Liver (tissue), 9 donors: ENCODE measurements around the gene SLC44A1. TPM values are rescaled to one million over a fixed set of nuclear protein-coding genes. Genes with fewer than 3 reads are reported as not detected.

Experiments
- DNase-seq: peaks from one replicate; pipeline ENCODE4 v3.0.0-alpha.2; 2017; ENCODE audit warnings: low spot score
- H3K27ac ChIP-seq, 2 donors: one replicate each; pipeline ENCODE4 v1.7.0; 2013; ENCODE audit warnings: inconsistent platforms in 2 of 2, low read length in 2 of 2, control low read depth in 1 of 2, low read depth in 1 of 2, mild to moderate bottlenecking in 1 of 2
- H3K27me3 ChIP-seq, 4 donors: one replicate each; pipeline versions ENCODE4 v1.6.1 to v1.7.0; 2013; ENCODE audit warnings: low read length in 3 of 4, inconsistent platforms in 1 of 4, mild to moderate bottlenecking in 1 of 4, moderate library complexity in 1 of 4; ENCODE audit not compliant: control insufficient read depth in 4 of 4, insufficient read depth in 4 of 4
- H3K36me3 ChIP-seq, 4 donors: one replicate each; pipeline versions ENCODE4 v1.6.1 to v1.7.0; 2013; ENCODE audit warnings: low read length in 3 of 4, mild to moderate bottlenecking in 3 of 4, low read depth in 1 of 4, moderate library complexity in 1 of 4; ENCODE audit not compliant: control insufficient read depth in 4 of 4, insufficient read depth in 3 of 4
- H3K4me1 ChIP-seq, 4 donors: one replicate each; pipeline versions ENCODE4 v1.6.1 to v1.7.0; 2013; ENCODE audit warnings: low read length in 3 of 4, mild to moderate bottlenecking in 3 of 4, moderate library complexity in 1 of 4; ENCODE audit not compliant: control insufficient read depth in 4 of 4, insufficient read depth in 4 of 4
- H3K4me3 ChIP-seq, 3 donors: one replicate each; pipeline versions ENCODE4 v1.6.1 to v1.7.0; 2013; ENCODE audit warnings: low read length in 3 of 3, control low read depth in 1 of 3, low read depth in 1 of 3, mild to moderate bottlenecking in 1 of 3
- H3K9ac ChIP-seq, 2 donors: one replicate each; pipeline ENCODE4 v1.7.0; 2013; ENCODE audit warnings: low read length in 2 of 2, mild to moderate bottlenecking in 2 of 2, moderate library complexity in 2 of 2, control low read depth in 1 of 2, low read depth in 1 of 2
- H3K9me3 ChIP-seq, 4 donors: one replicate each; pipeline versions ENCODE4 v1.6.1 to v1.7.0; 2013; ENCODE audit warnings: low read length in 3 of 4; ENCODE audit not compliant: control insufficient read depth in 4 of 4
- CTCF ChIP-seq: fragments of 150-350 bp; IDR thresholded peaks from 2 replicates; pipeline ENCODE4 v1.5.1; 2017; ENCODE audit warnings: improper control_type of control experiment, low read depth, low read length; ENCODE audit not compliant: missing input control
- EGR1 ChIP-seq, 2 donors: IDR thresholded peaks; 2 replicates each; pipeline ENCODE4 v1.6.1; 2016 to 2018; ENCODE audit warnings: antibody characterized with exemption in 2 of 2, low read depth in 2 of 2
- GABPA ChIP-seq, 2 donors: IDR thresholded peaks in 1 of 2; conservative IDR thresholded peaks in 1 of 2; 2 replicates each; pipeline ENCODE4 v1.6.1; 2016; ENCODE audit warnings: antibody characterized with exemption in 2 of 2, mild to moderate bottlenecking in 1 of 2, moderate library complexity in 1 of 2
- HNF4A ChIP-seq, 2 donors: conservative IDR thresholded peaks; 2 replicates each; pipeline ENCODE4 v1.6.1; 2016; ENCODE audit warnings: antibody characterized with exemption in 2 of 2, mild to moderate bottlenecking in 2 of 2
- HNF4G ChIP-seq: IDR thresholded peaks from 2 replicates; pipeline ENCODE4 v1.6.1; 2016; ENCODE audit warnings: antibody characterized with exemption
- JUND ChIP-seq, 2 donors: IDR thresholded peaks; 2 replicates each; pipeline ENCODE4 v1.6.1; 2016; ENCODE audit warnings: antibody characterized with exemption in 2 of 2
- MAX ChIP-seq: IDR thresholded peaks from 2 replicates; pipeline ENCODE4 v1.6.1; 2016; ENCODE audit warnings: antibody characterized with exemption
- NR2F2 ChIP-seq: IDR thresholded peaks from 2 replicates; pipeline ENCODE4 v1.6.1; 2016; ENCODE audit warnings: antibody characterized with exemption
- RAD21 ChIP-seq, 2 donors: IDR thresholded peaks; 2 replicates each; pipeline ENCODE4 v1.6.1; 2016; ENCODE audit warnings: antibody characterized with exemption in 2 of 2, mild to moderate bottlenecking in 2 of 2
- REST ChIP-seq: IDR thresholded peaks from 2 replicates; pipeline ENCODE4 v1.6.1; 2016; ENCODE audit warnings: antibody characterized with exemption, mild to moderate bottlenecking
- RXRA ChIP-seq, 2 donors: IDR thresholded peaks; 2 replicates each; pipeline ENCODE4 v1.6.1; 2017 to 2018; ENCODE audit warnings: antibody characterized with exemption in 2 of 2, mild to moderate bottlenecking in 1 of 2
- SP1 ChIP-seq: IDR thresholded peaks from 2 replicates; pipeline ENCODE4 v1.6.1; 2018; ENCODE audit warnings: antibody characterized with exemption, mild to moderate bottlenecking
- TAF1 ChIP-seq: conservative IDR thresholded peaks from 2 replicates; pipeline ENCODE4 v1.6.1; 2016; ENCODE audit warnings: antibody characterized with exemption, mild to moderate bottlenecking
- YY1 ChIP-seq: IDR thresholded peaks from 2 replicates; pipeline ENCODE4 v1.6.1; 2016; ENCODE audit warnings: antibody characterized with exemption, mild to moderate bottlenecking
- ZBTB33 ChIP-seq: IDR thresholded peaks from 2 replicates; pipeline ENCODE4 v1.6.1; 2016; ENCODE audit warnings: antibody characterized with exemption
- WGBS: extraction: QIAGEN DNeasy Blood & Tissue Kit; methylation state at CpG from one replicate; pipeline ENCODE4 v1.1.7; 2013; 5-methylcytosine and 5-hydroxymethylcytosine counted together
- polyA plus RNA-seq, 2 donors: library from polyadenylated mRNA; stranded (reverse) in 1 of 2; unstranded in 1 of 2; fragments of 200-250 nt in 1 of 2; fragments of >200 nt in 1 of 2; fragmentation: Nextera tagmentation in 1 of 2; extraction: Ambion mirVana in 1 of 2; gene quantifications; one replicate each; pipeline versions ENCODE4 v1.2.1 to v1.2.3, GENCODE V29; 2013 to 2015
- total RNA-seq, 2 donors: library from RNA; depleted of rRNA; stranded (reverse); fragments of >200 nt; gene quantifications; one replicate each; pipeline ENCODE4 v1.2.3, GENCODE V29; 2014
- donor health status: healthy.
- donor health status: healthy.
- donor health status: healthy.
- donor health status: healthy.
- donor health status: healthy.

The SLC44A1 gene
- total and polyA plus RNA-seq, 4 donors, result 18.1 to 73.1 (median 53.1) TPM

- no peak for DNase-seq
- Histone ChIP-seq H3K36me3 (peaks cover 0 to 3% (median 1%) of the 10 kb centered on the region in 4 donors), H3K4me1 (peaks cover 7 to 13% (median 11%) of the 10 kb centered on the region in 4 donors), H3K27me3 (no peaks in the 10 kb centered on the region), H3K9me3 (no peaks in the 10 kb centered on the region), H3K4me3 (no peak overlapping the region), H3K9ac (no peak overlapping the region), H3K27ac (no peak overlapping the region)
- TF ChIP-seq YY1 (no peak), EGR1 (IDR thresholded peaks at IDR 0.05; ENCODE audit: low read depth in 2 of 2) (no peak), RAD21 (IDR thresholded peaks at IDR 0.05) (no peak), JUND (IDR thresholded peaks at IDR 0.05) (no peak), NR2F2 (no peak), ZBTB33 (no peak), RXRA (IDR thresholded peaks at IDR 0.05) (no peak)
- WGBS, result 97% methylated on average over 2 of the region's 2 CpGs
Observed at GRCh38 chr9:105316703-105317102, 72.3 kb downstream of the SLC44A1 start.

- H3K27ac ChIP-seq, result peak overlapping the region; percentile 29 to 59
- DNase-seq, result no peak
- no peaks in the 10 kb centered on the region for H3K9me3 ChIP-seq
- WGBS, result 34% methylated on average over 4 of the region's 4 CpGs
- H3K36me3 ChIP-seq, result peaks cover 0 to 2% (median 0%) of the 10 kb centered on the region in 4 donors
- H3K4me3 ChIP-seq, result no peak overlapping the region
- no peak overlapping the region for H3K9ac ChIP-seq
- TF ChIP-seq HNF4G, result peak; percentile 72
- TF ChIP-seq NR2F2, result no peak
- peak; percentile 35 for TF ChIP-seq YY1
- peak; percentile 63 to 73 for TF ChIP-seq RXRA (IDR thresholded peaks at IDR 0.05)
- peak; percentile 36 for TF ChIP-seq ZBTB33
- peak; percentile 22 for TF ChIP-seq MAX
- TF ChIP-seq CTCF, result no peak
- TF ChIP-seq HNF4A (conservative IDR thresholded peaks at IDR 0.05), result peak; percentile 77 to 79
- TF ChIP-seq EGR1 (IDR thresholded peaks at IDR 0.05; ENCODE audit: low read depth in 2 of 2), result no peak
- TF ChIP-seq SP1, result peak; percentile 72
- TF ChIP-seq TAF1, result no peak
- peak in 1 of 2 donors; percentile 25 for TF ChIP-seq RAD21 (IDR thresholded peaks at IDR 0.05)
- peak; percentile 36 to 39 for TF ChIP-seq JUND (IDR thresholded peaks at IDR 0.05)
- no peak for TF ChIP-seq GABPA (IDR thresholded peaks at IDR 0.05 in 1 of 2, conservative IDR thresholded peaks at IDR 0.05 in 1 of 2)
- TF ChIP-seq REST, result no peak
- H3K27me3 ChIP-seq, result no peaks in the 10 kb centered on the region
- peaks cover 7 to 13% (median 11%) of the 10 kb centered on the region in 4 donors for H3K4me1 ChIP-seq
Observed at GRCh38 chr9:105318729-105319191, 74.3 kb downstream of the SLC44A1 start.
